B cell (primary cell): ENCODE results near the gene KATNAL1.

Experiments used
- EZH2 ChIP-seq: IDR thresholded peaks from 2 replicates; pipeline ENCODE4 v1.6.1; 2012; ENCODE audit warnings: borderline replicate concordance, low read depth, mild to moderate bottlenecking, moderate library complexity, low read length; ENCODE audit not compliant: insufficient read depth, poor library complexity, severe bottlenecking
- TF ChIP-seq, protein P1 (sequence below): fragments of 200-600 bp; IDR thresholded peaks from one replicate; pipeline ENCODE4 v1.8.0; 2022; ENCODE audit warnings: antibody characterized with exemption, mild to moderate bottlenecking

DNA sequence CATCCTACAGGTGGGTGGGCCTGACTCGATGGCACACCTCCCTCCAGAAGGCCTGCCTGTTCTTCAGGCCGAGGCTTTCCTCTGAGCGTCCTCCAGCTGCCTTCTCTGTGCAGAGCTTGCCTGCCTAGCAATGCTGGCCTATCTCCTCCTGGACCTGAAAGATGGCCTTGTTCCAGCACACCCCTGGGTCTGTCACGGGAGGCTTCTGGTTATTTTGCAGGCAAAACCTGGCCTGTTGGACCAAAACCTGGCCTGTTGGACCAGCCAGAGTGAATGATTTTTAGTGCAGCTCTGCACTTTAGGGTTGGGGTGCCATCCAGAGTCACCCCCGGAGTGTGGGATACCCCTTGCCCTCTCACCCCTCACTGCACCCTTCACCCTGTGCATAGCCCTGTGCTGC is 128.4 kb downstream of the KATNAL1 start:
- TF ChIP-seq, protein P1, sequence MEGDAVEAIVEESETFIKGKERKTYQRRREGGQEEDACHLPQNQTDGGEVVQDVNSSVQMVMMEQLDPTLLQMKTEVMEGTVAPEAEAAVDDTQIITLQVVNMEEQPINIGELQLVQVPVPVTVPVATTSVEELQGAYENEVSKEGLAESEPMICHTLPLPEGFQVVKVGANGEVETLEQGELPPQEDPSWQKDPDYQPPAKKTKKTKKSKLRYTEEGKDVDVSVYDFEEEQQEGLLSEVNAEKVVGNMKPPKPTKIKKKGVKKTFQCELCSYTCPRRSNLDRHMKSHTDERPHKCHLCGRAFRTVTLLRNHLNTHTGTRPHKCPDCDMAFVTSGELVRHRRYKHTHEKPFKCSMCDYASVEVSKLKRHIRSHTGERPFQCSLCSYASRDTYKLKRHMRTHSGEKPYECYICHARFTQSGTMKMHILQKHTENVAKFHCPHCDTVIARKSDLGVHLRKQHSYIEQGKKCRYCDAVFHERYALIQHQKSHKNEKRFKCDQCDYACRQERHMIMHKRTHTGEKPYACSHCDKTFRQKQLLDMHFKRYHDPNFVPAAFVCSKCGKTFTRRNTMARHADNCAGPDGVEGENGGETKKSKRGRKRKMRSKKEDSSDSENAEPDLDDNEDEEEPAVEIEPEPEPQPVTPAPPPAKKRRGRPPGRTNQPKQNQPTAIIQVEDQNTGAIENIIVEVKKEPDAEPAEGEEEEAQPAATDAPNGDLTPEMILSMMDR, result no peak
- TF ChIP-seq EZH2, result no peak
